Measurements from ENCODE around the gene EXD1.

GRCh38 chr15:41259546-41260189 lies 29.1 kb upstream of the EXD1 start:
- TF ChIP-seq POU2F2 (IDR thresholded peaks at IDR 0.05; ENCODE audit: low read depth, low read length) (no peak), POLR2AphosphoS5 (IDR thresholded peaks at IDR 0.05; ENCODE audit: low read depth, low read length) (no peak), TAF1 (IDR thresholded peaks at IDR 0.05; ENCODE audit: low read depth, low read length) (no peak), POLR2A (IDR thresholded peaks at IDR 0.05; ENCODE audit: low read depth, low read length) (no peak), SPI1 (IDR thresholded peaks at IDR 0.05; ENCODE audit: low read depth, low read length) (no peak)
